ENCODE measurements around the gene ZSCAN26.
"Not testable (repeated sequence)": the region's sequence is repeated elsewhere in the genome, so short reads cannot be mapped to it uniquely, and the experiment has no call there.

Gene ZSCAN26

DNA sequence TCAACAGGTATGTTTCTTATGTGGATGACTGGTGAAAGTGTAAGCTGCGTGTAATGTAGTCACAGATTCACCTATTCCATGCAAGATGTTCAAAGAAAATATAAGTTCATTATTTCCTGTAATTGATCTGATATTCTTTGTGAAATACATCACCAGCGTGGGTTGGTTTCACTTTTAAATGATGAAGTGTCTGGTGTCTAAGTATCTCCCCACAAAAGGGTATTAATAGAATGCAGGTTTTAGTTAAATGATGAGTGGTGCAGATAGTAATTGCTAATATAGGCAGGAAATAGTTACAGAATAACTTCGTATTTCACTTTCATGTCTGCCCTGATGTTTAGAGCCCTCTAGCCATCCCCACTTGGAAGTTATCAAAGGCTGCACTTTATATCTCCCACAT, 36.6 kb downstream of the ZSCAN26 start:
- H3K27ac ChIP-seq: no peak overlapping the region
- no peak for TF ChIP-seq ZFX (IDR thresholded peaks at IDR 0.05)

- H3K27ac ChIP-seq: not testable (repeated sequence)
Measured at GRCh38 chr6:28306363-28306762, 39.4 kb downstream of the ZSCAN26 start.

- H3K27ac ChIP-seq: no peak overlapping the region
- no peak for TF ChIP-seq ZFX (IDR thresholded peaks at IDR 0.05)
- TF ChIP-seq, protein P1, sequence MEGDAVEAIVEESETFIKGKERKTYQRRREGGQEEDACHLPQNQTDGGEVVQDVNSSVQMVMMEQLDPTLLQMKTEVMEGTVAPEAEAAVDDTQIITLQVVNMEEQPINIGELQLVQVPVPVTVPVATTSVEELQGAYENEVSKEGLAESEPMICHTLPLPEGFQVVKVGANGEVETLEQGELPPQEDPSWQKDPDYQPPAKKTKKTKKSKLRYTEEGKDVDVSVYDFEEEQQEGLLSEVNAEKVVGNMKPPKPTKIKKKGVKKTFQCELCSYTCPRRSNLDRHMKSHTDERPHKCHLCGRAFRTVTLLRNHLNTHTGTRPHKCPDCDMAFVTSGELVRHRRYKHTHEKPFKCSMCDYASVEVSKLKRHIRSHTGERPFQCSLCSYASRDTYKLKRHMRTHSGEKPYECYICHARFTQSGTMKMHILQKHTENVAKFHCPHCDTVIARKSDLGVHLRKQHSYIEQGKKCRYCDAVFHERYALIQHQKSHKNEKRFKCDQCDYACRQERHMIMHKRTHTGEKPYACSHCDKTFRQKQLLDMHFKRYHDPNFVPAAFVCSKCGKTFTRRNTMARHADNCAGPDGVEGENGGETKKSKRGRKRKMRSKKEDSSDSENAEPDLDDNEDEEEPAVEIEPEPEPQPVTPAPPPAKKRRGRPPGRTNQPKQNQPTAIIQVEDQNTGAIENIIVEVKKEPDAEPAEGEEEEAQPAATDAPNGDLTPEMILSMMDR (conservative IDR thresholded peaks at IDR 0.05): no peak
Measured at GRCh38 chr6:28311139-28311823, 44.3 kb downstream of the ZSCAN26 start.

- H3K27ac ChIP-seq: no peak overlapping the region
- TF ChIP-seq, protein P1 (conservative IDR thresholded peaks at IDR 0.05): no peak
- TF ChIP-seq ZFX (IDR thresholded peaks at IDR 0.05): no peak
Measured at GRCh38 chr6:28312939-28313338, 46.0 kb downstream of the ZSCAN26 start.

DNA sequence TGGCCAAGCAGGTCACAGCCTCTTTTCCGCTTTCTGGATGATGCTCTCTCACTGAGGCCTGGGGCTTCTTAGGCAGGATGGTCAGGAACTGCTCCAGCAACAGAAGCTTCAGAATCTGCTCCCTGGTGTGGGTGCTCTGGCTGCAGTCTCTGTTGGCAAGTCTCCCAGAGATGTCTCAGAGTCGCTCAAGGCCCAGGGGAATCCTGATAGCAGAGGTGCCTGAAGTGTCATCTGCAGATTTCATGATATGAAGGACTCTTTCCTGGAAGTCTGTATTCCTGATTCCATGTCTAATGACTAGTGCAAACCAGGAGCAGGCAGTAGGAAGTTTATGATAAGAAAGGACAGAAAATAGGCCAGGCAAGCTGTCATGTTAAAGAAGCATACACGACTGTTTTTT, 48.7 kb downstream of the ZSCAN26 start:
- no peak overlapping the region for H3K27ac ChIP-seq
- TF ChIP-seq, protein P1 (conservative IDR thresholded peaks at IDR 0.05): no peak
- no peak for TF ChIP-seq ZFX (IDR thresholded peaks at IDR 0.05)

DNA sequence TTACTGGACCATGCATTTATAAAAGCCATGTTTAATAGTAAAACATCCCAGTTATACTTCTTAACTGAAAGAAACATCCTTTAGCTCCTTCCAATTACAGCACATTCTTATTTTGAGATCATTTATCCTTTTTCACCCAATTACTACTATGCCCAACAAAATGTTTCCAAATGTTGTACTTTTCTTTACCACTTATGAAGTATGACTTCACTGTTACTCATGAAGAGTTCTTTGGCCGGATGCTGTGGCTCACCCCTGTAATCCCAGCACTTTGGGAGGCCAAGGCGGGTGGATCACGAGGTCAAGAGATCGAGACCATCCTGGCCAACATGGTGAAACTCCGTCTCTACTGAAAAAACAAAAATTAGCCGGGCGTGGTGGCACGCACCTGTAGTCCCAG, 50.9 kb downstream of the ZSCAN26 start:
- not testable (repeated sequence) for H3K27ac ChIP-seq

GRCh38 chr6:28322661-28323060, 55.7 kb downstream of the ZSCAN26 start:
- no peak overlapping the region for H3K27ac ChIP-seq
- TF ChIP-seq, protein P1 (conservative IDR thresholded peaks at IDR 0.05): no peak
- TF ChIP-seq ZFX (IDR thresholded peaks at IDR 0.05): no peak

DNA sequence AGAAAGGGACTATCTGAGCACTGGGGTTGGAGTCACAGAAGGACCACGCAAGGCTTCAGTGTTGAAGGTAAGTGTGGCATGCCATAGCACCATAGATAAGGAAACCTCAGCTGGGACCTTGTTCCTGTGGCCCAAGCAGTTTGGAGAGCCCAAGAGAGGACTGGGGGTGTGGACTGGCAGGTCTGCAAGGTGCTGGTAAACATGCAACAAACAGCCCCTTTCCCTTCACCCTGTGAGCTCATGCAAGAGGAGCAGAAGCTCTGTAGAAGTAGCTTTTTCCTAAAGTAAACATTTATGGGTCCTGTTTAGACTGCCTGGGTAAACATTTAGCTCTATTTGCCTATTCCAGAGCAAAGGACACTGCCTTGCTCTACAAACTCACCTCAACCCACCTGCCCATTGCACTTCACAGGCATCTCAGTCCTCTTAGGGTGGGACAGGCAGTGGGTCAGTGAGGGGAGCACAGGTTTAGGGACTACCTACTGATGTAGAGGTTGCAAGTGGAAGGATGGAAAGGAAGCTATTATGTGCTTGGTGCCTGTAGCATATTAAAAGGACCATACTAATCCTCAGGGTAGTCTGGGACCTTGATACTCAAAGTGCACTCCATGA, 57.0 kb downstream of the ZSCAN26 start:
- no peak for TF ChIP-seq ZFX (IDR thresholded peaks at IDR 0.05)
- TF ChIP-seq, protein P1 (conservative IDR thresholded peaks at IDR 0.05): no peak

DNA sequence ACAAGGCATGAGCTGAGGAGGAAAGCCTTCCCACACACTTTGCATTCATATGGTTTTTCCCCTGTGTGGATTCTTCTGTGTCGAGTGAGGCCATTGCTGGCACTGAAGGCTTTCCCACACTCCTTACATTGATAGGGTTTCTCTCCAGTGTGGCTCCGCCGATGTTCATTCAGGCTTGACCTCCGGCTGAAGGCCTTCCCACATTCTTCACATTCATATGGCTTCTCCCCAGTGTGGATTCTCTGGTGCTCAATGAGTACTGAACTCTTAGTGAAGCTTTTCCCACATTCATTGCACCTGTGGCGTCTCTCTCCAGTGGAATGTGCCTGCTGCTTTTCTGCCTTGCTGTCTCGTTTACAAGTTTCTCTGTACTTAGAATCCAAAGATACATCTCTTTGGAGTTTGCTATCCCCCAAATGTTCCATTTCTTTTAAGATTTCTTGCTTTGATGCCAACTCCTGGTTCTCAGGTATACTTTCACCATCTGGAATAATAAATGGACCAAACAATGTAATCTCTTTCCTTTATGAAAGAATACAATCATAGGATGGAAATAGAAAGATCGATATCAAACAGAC, 59.5 kb downstream of the ZSCAN26 start:
- no peak for TF ChIP-seq ZFX (IDR thresholded peaks at IDR 0.05)
- TF ChIP-seq, protein P1 (conservative IDR thresholded peaks at IDR 0.05): no peak
- no peak overlapping the region for H3K27ac ChIP-seq

More for the DNA sequence above, 57.0 kb downstream of the ZSCAN26 start:
- no peak overlapping the region for H3K27ac ChIP-seq
